Kidney (tissue), 14 donors: ENCODE measurements around the gene PEPD. TPM values are rescaled to one million over a fixed set of nuclear protein-coding genes. Genes with fewer than 3 reads are reported as not detected.

Source experiments
- DNase-seq, 5 donors: peaks; one replicate each; pipeline ENCODE4 v3.0.0-alpha.2; 2013 to 2020
- FAIRE-seq: peaks from 2 replicates; lab custom pipeline; 2012; peaks lifted over from hg19 to GRCh38; lab: Jason Lieb, UNC
- H3K27ac ChIP-seq, 2 donors: one replicate each; pipeline ENCODE4 v1.7.0; 2013; ENCODE audit warnings: low read depth in 2 of 2, low read length in 2 of 2, inconsistent platforms in 1 of 2
- H3K27me3 ChIP-seq: one replicate; pipeline ENCODE4 v1.7.1; 2013; ENCODE audit warnings: low read length, inconsistent platforms; ENCODE audit not compliant: control insufficient read depth, insufficient read depth
- H3K36me3 ChIP-seq, 3 donors: one replicate each; pipeline versions ENCODE4 v1.7.0 to v1.7.1; 2013; ENCODE audit warnings: low read length in 3 of 3, control low read depth in 1 of 3, inconsistent platforms in 1 of 3; ENCODE audit not compliant: insufficient read depth in 3 of 3, control insufficient read depth in 2 of 3
- H3K4me1 ChIP-seq, 3 donors: one replicate each; pipeline versions ENCODE4 v1.7.0 to v1.7.1; 2013; ENCODE audit warnings: low read length in 3 of 3, inconsistent platforms in 1 of 3, low read depth in 1 of 3; ENCODE audit not compliant: control insufficient read depth in 2 of 3, insufficient read depth in 2 of 3
- H3K4me3 ChIP-seq, 3 donors: one replicate each; pipeline versions ENCODE4 v1.7.0 to v1.8.1; 2013; ENCODE audit warnings: low read length in 3 of 3, control low read depth in 1 of 3, inconsistent platforms in 1 of 3
- H3K9ac ChIP-seq, 3 donors: one replicate each; pipeline versions ENCODE4 v1.7.0 to v1.7.1; 2013; ENCODE audit warnings: low read length in 3 of 3, control low read depth in 1 of 3, inconsistent platforms in 1 of 3
- H3K9me3 ChIP-seq, 3 donors: one replicate each; pipeline versions ENCODE4 v1.7.0 to v1.7.1; 2013; ENCODE audit warnings: low read length in 3 of 3, control low read depth in 1 of 3, inconsistent platforms in 1 of 3; ENCODE audit not compliant: control insufficient read depth in 2 of 3, insufficient read depth in 1 of 3
- intact Hi-C: fragments of 100-400 bp; cut with DNase I; formaldehyde crosslinking; loops from one replicate; pipeline ENCODE4 v1.11.1; 2022
- polyA plus RNA-seq: library from polyadenylated mRNA; stranded (reverse); fragments of 350-450 nt; fragmentation: Illumina TruSeq; extraction: RNeasy Lipid Tissue Mini Kit (QIAGEN cat#74804); gene quantifications from one replicate; pipeline ENCODE4 v1.2.3, GENCODE V29; 2014; ENCODE audit warnings: low read depth, low replicate concordance; ENCODE audit not compliant: insufficient read depth
- total RNA-seq: library from RNA; stranded (reverse); fragmentation: NEBNext Ultra II Directional; extraction: Animal tissue kit (Norgen Biotek cat#: 25700); gene quantifications from one replicate; pipeline ENCODE4 v1.2.1, GENCODE V29; 2021
- TF ChIP-seq, protein P1 (sequence below): IDR thresholded peaks from 3 replicates; pipeline ENCODE4 v1.5.1; 2012; ENCODE audit warnings: mild to moderate bottlenecking, moderate library complexity, borderline replicate concordance; ENCODE audit not compliant: insufficient read depth; ENCODE audit errors: extremely low read depth
- donor health status: control.
- donor health status: control.
- donor health status: control.
- donor health status: control.
- donor health status: control.
- donor health status: DM: yes; HTN: yes; CAD: no.
- donor health status: Normal renal cell carcinoma (clear cell type).

PEPD gene
- total and polyA plus RNA-seq, 2 donors from 2014 or later, result 71.4 to 402 TPM

DNA sequence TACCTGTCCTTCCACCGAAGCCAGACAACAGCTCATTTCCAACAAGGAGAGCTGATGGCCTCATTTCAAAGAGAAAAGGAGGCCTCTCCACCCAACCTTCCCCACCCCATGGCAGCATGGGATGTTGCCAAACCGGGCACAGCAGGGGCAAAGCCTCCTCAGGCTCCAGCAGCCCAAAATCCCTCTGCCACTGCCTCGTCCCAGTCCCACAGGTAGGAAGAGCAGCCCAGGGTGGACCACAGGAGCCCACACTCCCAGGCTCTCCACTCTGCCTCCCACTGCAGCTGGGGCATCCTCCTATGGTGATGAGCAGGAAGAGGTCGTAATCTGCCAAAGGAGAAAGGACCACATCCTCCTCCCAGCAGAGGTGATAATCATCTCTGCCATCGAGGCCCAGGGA is 50.9 kb downstream of the PEPD start:
- no peak for FAIRE-seq
- intact Hi-C loops, result no loop called here

DNA sequence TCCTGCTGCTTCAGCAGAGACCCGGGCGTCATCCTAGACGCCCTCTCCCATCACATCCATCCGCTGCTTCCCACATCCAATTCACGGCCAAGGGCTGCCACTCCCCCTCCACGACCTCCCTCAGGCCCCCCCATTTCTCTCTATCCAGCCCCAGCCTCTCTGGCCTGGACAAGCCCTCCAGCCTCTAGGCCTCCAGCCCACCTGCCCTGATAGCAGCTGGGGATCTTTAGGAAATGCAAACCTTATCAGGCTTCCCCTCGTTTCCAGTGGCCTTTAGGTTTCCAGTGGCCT is 51.6 kb downstream of the PEPD start:
- Histone ChIP-seq H3K27me3 (no peaks in the 10 kb centered on the region), H3K9ac (no peak overlapping the region), H3K27ac (no peak overlapping the region), H3K4me1 (no peaks in the 10 kb centered on the region), H3K4me3 (no peak overlapping the region), H3K36me3 (peaks cover 0 to 2% (median 0%) of the 10 kb centered on the region in 3 donors), H3K9me3 (no peaks in the 10 kb centered on the region)
- TF ChIP-seq, protein P1, sequence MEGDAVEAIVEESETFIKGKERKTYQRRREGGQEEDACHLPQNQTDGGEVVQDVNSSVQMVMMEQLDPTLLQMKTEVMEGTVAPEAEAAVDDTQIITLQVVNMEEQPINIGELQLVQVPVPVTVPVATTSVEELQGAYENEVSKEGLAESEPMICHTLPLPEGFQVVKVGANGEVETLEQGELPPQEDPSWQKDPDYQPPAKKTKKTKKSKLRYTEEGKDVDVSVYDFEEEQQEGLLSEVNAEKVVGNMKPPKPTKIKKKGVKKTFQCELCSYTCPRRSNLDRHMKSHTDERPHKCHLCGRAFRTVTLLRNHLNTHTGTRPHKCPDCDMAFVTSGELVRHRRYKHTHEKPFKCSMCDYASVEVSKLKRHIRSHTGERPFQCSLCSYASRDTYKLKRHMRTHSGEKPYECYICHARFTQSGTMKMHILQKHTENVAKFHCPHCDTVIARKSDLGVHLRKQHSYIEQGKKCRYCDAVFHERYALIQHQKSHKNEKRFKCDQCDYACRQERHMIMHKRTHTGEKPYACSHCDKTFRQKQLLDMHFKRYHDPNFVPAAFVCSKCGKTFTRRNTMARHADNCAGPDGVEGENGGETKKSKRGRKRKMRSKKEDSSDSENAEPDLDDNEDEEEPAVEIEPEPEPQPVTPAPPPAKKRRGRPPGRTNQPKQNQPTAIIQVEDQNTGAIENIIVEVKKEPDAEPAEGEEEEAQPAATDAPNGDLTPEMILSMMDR, result no peak
- FAIRE-seq (no peak), DNase-seq (no peak)
- intact Hi-C loops, result no loop called here

More for the DNA sequence above, 50.9 kb downstream of the PEPD start:
- no peaks in the 10 kb centered on the region for H3K27me3 ChIP-seq
- no peak overlapping the region for H3K27ac ChIP-seq
- no peak overlapping the region for H3K4me3 ChIP-seq
- no peaks in the 10 kb centered on the region for H3K4me1 ChIP-seq
- peaks cover 0 to 3% (median 2%) of the 10 kb centered on the region in 3 donors for H3K36me3 ChIP-seq
- H3K9me3 ChIP-seq, result no peaks in the 10 kb centered on the region
- no peak overlapping the region for H3K9ac ChIP-seq
- DNase-seq, result no peak
- TF ChIP-seq, protein P1, result no peak

DNA sequence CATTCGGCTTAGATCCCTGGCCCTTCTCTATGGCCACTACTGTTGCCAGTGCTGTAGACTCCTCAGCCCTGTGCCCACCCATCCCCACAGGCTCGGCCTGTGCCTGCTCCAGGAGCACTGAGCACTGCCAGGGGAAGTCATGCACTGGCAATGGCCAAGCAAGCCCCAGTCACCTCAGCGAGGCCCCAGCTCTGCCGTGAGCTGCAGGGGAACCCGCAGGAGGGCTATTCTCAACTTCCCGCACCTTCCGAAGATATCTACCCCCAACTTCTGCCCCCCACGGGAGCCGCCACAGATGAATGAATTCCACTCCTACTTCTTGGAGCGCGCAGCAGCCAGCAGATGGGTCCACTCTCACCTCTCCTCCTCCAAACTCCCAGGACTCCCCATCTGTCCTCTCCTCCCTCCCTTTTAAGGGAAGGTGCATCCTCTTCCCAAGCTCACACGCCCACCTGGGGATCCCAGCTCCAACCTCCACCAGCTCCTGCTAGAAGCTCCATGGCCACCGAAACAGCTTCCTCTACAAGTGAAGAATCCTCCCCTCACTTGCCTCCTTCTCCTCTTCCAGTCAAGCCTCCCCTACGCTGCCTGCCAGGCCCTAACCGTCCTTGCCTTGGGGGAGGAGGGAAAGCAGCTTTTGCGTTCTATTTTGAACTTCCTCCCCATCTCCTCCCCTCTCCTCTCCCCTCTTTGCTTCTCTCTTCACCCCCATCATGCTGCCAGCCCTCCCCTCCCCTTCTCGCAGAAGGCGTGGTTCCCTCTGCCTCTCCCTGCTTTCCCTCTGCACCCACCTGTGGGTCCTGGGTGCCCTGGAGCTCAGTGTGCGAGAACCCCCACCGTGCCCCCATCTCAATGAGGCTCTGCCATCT is 52.2 kb downstream of the PEPD start:
- Histone ChIP-seq H3K9ac (no peak overlapping the region), H3K9me3 (no peaks in the 10 kb centered on the region), H3K4me3 (no peak overlapping the region), H3K36me3 (peaks cover 0 to 2% (median 0%) of the 10 kb centered on the region in 3 donors), H3K27me3 (no peaks in the 10 kb centered on the region), H3K4me1 (no peaks in the 10 kb centered on the region), H3K27ac (no peak overlapping the region)
- DNase-seq (peak in 2 of 5 donors; percentile 26 to 56), FAIRE-seq (no peak)
- intact Hi-C loops, result no loop called here
- TF ChIP-seq, protein P1, result no peak
